ENCODE data around the gene SEMA7A. TPM values are rescaled to one million over a fixed set of nuclear protein-coding genes. Genes with fewer than 3 reads are reported as not detected.
A peak's percentile ranks its signal among the peaks of the same experiment; 100 is the strongest.

The SEMA7A gene
- total RNA-seq, 4 donors from 2014 or later: 31.8 to 35.6 (median 33.8) TPM

GRCh38 chr15:74376226-74376625 lies 57.5 kb downstream of the SEMA7A start:
- DNase-seq (ENCODE audit: low spot score in 2 of 2): no peak
- Histone ChIP-seq H3K4me3 (no peak overlapping the region), H3K9me3 (no peaks in the 10 kb centered on the region), H3K27me3 (no peaks in the 10 kb centered on the region), H3K36me3 (no peaks in the 10 kb centered on the region), H3K27ac (no peak overlapping the region), H3K4me1 (peaks cover 0 to 22% (median 7%) of the 10 kb centered on the region in 4 donors)
- TF ChIP-seq, protein P1, sequence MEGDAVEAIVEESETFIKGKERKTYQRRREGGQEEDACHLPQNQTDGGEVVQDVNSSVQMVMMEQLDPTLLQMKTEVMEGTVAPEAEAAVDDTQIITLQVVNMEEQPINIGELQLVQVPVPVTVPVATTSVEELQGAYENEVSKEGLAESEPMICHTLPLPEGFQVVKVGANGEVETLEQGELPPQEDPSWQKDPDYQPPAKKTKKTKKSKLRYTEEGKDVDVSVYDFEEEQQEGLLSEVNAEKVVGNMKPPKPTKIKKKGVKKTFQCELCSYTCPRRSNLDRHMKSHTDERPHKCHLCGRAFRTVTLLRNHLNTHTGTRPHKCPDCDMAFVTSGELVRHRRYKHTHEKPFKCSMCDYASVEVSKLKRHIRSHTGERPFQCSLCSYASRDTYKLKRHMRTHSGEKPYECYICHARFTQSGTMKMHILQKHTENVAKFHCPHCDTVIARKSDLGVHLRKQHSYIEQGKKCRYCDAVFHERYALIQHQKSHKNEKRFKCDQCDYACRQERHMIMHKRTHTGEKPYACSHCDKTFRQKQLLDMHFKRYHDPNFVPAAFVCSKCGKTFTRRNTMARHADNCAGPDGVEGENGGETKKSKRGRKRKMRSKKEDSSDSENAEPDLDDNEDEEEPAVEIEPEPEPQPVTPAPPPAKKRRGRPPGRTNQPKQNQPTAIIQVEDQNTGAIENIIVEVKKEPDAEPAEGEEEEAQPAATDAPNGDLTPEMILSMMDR (IDR thresholded peaks at IDR 0.05): no peak
- TF ChIP-seq POLR2A (IDR thresholded peaks at IDR 0.05) (no peak), EP300 (IDR thresholded peaks at IDR 0.05) (no peak)
- WGBS, 2 donors: 70 to 72% methylated on average over 1 of the region's 1 CpG

GRCh38 chr15:74375303-74375693 lies 58.5 kb downstream of the SEMA7A start:
- no peaks in the 10 kb centered on the region for H3K27me3 ChIP-seq
- no peaks in the 10 kb centered on the region for H3K9me3 ChIP-seq
- no peak overlapping the region for H3K27ac ChIP-seq
- peaks cover 0 to 22% (median 7%) of the 10 kb centered on the region in 4 donors for H3K4me1 ChIP-seq
- DNase-seq (ENCODE audit: low spot score in 2 of 2): peak; percentile 88 to 95
- H3K36me3 ChIP-seq: no peaks in the 10 kb centered on the region
- no peak overlapping the region for H3K4me3 ChIP-seq
- 12 to 13% methylated on average over 9 of the region's 9 CpGs for WGBS, 2 donors
- no peak for TF ChIP-seq EP300 (IDR thresholded peaks at IDR 0.05)
- no peak for TF ChIP-seq POLR2A (IDR thresholded peaks at IDR 0.05)
- TF ChIP-seq, protein P1 (IDR thresholded peaks at IDR 0.05): peak; percentile 64 to 88 (median 78)

- Histone ChIP-seq H3K27ac (no peak overlapping the region), H3K9me3 (no peaks in the 10 kb centered on the region), H3K27me3 (no peaks in the 10 kb centered on the region), H3K4me1 (peaks cover 0 to 22% (median 7%) of the 10 kb centered on the region in 4 donors), H3K4me3 (peak overlapping the region in 2 of 4 donors; percentile 61 to 77), H3K36me3 (no peaks in the 10 kb centered on the region)
- TF ChIP-seq, protein P1 (IDR thresholded peaks at IDR 0.05): no peak
- TF ChIP-seq EP300 (IDR thresholded peaks at IDR 0.05) (no peak), POLR2A (IDR thresholded peaks at IDR 0.05) (no peak)
- 21 to 23% methylated on average over 11 of the region's 11 CpGs for WGBS, 2 donors
- no peak for DNase-seq (ENCODE audit: low spot score in 2 of 2)
Observed at GRCh38 chr15:74374648-74375302, 59.0 kb downstream of the SEMA7A start.

- Histone ChIP-seq H3K4me1 (peaks cover 0 to 22% (median 7%) of the 10 kb centered on the region in 4 donors), H3K9me3 (no peaks in the 10 kb centered on the region), H3K36me3 (no peaks in the 10 kb centered on the region), H3K27ac (peak overlapping the region in 2 of 4 donors; percentile 24 to 44), H3K27me3 (no peaks in the 10 kb centered on the region), H3K4me3 (peak overlapping the region; percentile 39 to 77 (median 66))
- WGBS, 2 donors: 1% methylated on average over 25 to 50 of the region's 62 CpGs
- peak; percentile 88 to 96 for DNase-seq (ENCODE audit: low spot score in 2 of 2)
- no peak for TF ChIP-seq POLR2A (IDR thresholded peaks at IDR 0.05)
- TF ChIP-seq, protein P1 (IDR thresholded peaks at IDR 0.05): peak; percentile 78 to 93 (median 87)
Observed at GRCh38 chr15:74373731-74374647, 59.8 kb downstream of the SEMA7A start.

Measured in tibial nerve (tissue), 4 donors.